ENCODE data around the gene MAPK6.

DNA sequence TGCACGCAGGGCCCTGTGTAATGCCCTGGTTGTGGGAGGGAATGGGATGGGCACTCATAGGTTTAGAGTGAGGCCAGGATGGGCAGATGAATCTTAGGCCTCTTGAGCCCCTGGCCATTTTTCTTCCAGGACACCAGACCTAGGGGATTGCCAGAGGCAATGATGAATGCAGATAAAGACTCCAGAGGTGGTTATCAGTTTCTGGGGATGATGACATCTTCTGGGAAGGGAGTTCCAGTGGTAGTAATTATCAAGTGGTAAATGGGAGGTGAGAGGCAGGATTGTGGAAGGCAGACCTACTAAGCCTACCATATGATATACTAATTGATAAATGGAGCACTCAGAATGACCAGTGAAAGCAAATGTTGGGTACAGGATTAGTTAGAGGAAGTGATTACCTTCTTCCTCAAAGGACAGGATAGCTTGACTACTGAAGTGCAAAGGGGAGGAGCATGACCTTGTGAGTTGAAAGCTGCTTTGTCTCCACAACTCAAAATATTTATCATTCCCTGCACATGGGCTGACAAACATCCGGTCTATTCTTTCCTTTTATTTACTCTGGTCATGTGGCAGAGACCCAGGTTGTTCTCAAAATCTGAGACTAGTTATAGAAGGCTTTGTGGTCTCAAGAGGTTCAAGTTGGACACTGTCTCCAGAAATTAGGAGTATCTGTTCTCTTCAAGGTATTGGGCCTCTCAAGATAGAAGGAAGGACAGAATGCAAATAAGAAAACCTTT, 10.2 kb upstream of the MAPK6 start:
- no peak for TF ChIP-seq CTCF (conservative IDR thresholded peaks at IDR 0.05)
- no peak for TF ChIP-seq ZFX (IDR thresholded peaks at IDR 0.05)
